Hematopoietic multipotent progenitor cell (in vitro differentiated cells): ENCODE results near the gene EHBP1. TPM values are rescaled to one million over a fixed set of nuclear protein-coding genes. Genes with fewer than 3 reads are reported as not detected.
"Not testable (repeated sequence)": the region's sequence is repeated elsewhere in the genome, so short reads cannot be mapped to it uniquely, and the experiment has no call there.

Source experiments
- DNase-seq, 3 donors: peaks; one replicate each; pipeline ENCODE4 v3.0.0-alpha.2; 2011 to 2015; ENCODE audit warnings: low read depth in 2 of 3, low spot score in 2 of 3
- total RNA-seq: library from RNA; depleted of rRNA; stranded (reverse); fragments of >200 nt; gene quantifications from one replicate; pipeline ENCODE4 v1.2.3, GENCODE V29; 2012

The EHBP1 gene
- total RNA-seq, 1 donor, result 14.5 TPM

- no peak for DNase-seq
Measured at GRCh38 chr2:62704654-62705006, 883 bp upstream of the EHBP1 start.

- peak in 2 of 3 donors; percentile 54 to 57 for DNase-seq
Measured at GRCh38 chr2:62705859-62706720, 577 bp downstream of the EHBP1 start.

- DNase-seq, result no peak
Measured at GRCh38 chr2:62706721-62707521, 1.4 kb downstream of the EHBP1 start.

- DNase-seq, result no peak
Measured at GRCh38 chr2:62708751-62709150, 3.2 kb downstream of the EHBP1 start.

- DNase-seq, result no peak
Measured at GRCh38 chr2:62711832-62712494, 6.5 kb downstream of the EHBP1 start.

GRCh38 chr2:62713196-62713595 is 7.7 kb downstream of the EHBP1 start:
- DNase-seq, result not testable (repeated sequence)

- DNase-seq, result no peak
Measured at GRCh38 chr2:62713837-62714236, 8.3 kb downstream of the EHBP1 start.

GRCh38 chr2:62716768-62717167 is 11.3 kb downstream of the EHBP1 start:
- no peak for DNase-seq

GRCh38 chr2:62717503-62718081 is 12.1 kb downstream of the EHBP1 start:
- no peak for DNase-seq

GRCh38 chr2:62718225-62718822 is 12.8 kb downstream of the EHBP1 start:
- DNase-seq, result no peak

- DNase-seq, result no peak
Measured at GRCh38 chr2:62719757-62720156, 14.2 kb downstream of the EHBP1 start.

GRCh38 chr2:62722679-62723078 is 17.2 kb downstream of the EHBP1 start:
- DNase-seq, result no peak

- DNase-seq, result no peak
Measured at GRCh38 chr2:62723253-62723652, 17.7 kb downstream of the EHBP1 start.

- no peak for DNase-seq
Measured at GRCh38 chr2:62724106-62724505, 18.6 kb downstream of the EHBP1 start.

GRCh38 chr2:62724886-62725711 is 19.6 kb downstream of the EHBP1 start:
- no peak for DNase-seq

GRCh38 chr2:62725712-62726055 is 20.2 kb downstream of the EHBP1 start:
- no peak for DNase-seq

- DNase-seq, result no peak
Measured at GRCh38 chr2:62727259-62727867, 21.9 kb downstream of the EHBP1 start.

- DNase-seq, result no peak
Measured at GRCh38 chr2:62727876-62728566, 22.5 kb downstream of the EHBP1 start.

GRCh38 chr2:62731275-62731674 is 25.8 kb downstream of the EHBP1 start:
- no peak for DNase-seq
